Left renal cortex interstitium (tissue), 4 donors: ENCODE data around the gene THRB. TPM values are rescaled to one million over a fixed set of nuclear protein-coding genes. Genes with fewer than 3 reads are reported as not detected.
"Not testable (repeated sequence)": the region's sequence is repeated elsewhere in the genome, so short reads cannot be mapped to it uniquely, and the experiment has no call there.

ENCODE experiments used
- DNase-seq, 4 donors: peaks; one replicate each; pipeline ENCODE4 v3.0.0-alpha.2; 2013; ENCODE audit warnings: low read depth in 4 of 4, low spot score in 2 of 4, missing footprints in 1 of 4
- polyA plus RNA-seq, 4 donors: library from polyadenylated mRNA; unstranded; fragments of 120-200 nt; gene quantifications; one replicate each; pipeline ENCODE4 v1.2.1, GENCODE V29; 2013; ENCODE audit not compliant: insufficient read length in 4 of 4

THRB gene
- polyA plus RNA-seq, 4 donors = 20.3 to 28.7 (median 27.2) TPM

DNA sequence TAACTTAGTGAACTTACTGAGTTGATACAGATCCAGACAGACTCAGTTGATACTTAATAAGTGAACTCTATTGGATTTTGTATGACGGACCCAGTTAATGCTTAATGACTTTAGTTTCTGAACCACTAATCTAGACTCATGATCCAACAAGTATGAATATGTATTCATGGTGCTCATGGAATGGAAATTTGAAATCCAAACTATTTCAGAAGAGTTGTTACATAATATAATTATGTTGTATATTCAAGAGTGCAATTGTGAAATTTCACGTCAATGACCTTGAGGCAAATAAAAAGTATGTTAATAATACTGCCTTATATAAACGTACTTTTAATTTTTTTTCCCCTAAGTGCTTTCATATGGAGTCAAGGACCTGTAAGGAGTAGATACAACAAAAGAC, 78.8 kb downstream of the THRB start:
- no peak for DNase-seq

DNA sequence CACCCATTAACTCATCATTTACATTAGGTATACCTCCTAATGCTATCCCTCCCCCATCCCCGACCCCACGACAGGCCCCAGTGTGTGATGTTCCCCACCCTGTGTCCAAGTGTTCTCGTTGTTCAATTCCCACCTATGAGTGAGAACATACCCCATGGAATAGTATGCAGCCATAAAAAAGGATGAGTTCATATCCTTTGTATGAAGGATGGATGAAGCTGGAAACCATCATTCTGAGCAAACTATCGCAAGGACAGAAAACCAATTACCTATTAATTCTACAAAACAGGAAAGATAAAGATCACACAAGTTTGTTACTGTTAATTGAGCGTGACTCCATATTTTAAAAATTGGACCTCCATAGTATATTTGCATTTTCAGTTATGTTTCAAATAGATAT, 81.0 kb downstream of the THRB start:
- DNase-seq = not testable (repeated sequence)

- DNase-seq = no peak
Observed at GRCh38 chr3:24410860-24411259, 83.8 kb downstream of the THRB start.

GRCh38 chr3:24407980-24408680, 86.5 kb downstream of the THRB start:
- no peak for DNase-seq

- no peak for DNase-seq
Observed at GRCh38 chr3:24406900-24407299, 87.8 kb downstream of the THRB start.

- no peak for DNase-seq
Observed at GRCh38 chr3:24405057-24405456, 89.6 kb downstream of the THRB start.

DNA sequence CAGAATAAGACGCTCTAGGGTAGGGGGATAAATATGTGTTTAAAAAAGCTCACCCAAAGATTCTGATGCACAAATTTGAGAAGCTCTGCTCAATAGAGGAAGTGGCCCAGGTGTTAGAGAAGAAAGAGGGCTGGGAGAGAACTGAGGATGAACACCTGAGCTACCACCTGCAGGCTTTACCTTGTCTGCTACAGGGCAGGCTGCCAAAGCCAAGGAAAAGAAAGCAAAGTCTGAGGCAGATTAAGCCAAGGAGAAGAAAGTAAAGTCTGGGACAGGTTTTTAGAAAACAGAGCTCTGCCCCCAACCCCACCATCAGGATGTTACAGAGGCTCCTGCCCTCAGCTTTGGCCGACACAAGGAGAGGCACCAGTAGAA, 92.9 kb downstream of the THRB start:
- DNase-seq = no peak

DNA sequence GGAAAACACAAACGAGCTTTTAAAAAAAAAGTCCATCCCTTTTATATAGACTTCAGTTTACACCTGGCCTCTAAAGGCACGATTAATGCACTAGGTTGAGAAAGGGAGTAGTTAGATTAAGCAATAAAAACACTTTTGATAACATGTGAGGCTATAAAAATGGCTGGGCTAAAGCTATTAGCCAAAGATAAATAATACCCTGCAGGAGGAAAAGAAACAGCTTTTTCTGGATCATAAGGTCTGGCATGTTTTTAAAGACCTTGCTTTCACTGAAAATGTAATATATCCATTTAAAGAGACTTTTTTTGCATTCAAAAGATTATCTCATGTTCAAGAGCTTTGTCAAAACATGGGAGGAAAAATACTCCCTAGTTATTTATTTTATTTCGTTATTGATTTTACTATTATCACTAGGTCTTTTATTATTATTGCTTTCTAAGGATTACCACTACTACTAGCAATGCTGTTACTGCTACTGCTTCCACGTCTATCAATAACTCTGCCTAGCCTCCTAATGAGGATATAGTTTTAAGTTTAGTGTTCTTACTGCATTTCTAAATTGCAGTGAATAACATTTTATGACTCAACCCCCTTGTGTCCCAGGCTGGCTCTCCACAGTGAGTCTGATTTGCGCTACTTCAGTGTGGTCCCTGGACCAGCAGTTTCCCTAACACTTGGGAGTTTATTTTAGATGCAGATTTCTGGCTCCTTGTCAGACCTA, 93.4 kb downstream of the THRB start:
- no peak for DNase-seq

DNA sequence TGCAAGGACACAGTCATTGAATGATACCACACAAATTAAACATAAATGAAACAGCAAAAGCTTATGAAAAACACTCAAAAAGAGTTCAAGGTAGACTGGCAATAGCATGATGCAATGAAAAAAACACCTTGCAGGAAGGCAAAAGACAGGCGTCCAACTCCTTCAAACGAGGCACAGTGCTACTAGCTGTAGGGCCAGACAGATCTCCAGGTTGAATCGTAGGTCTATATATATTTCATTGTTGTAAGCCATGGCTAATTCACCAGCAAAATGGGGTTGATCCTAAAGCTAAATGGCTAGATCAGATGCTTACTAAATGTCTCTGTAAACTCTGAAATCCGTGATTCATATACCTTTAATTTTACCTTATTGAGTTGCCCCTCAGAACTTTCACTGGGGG, 94.2 kb downstream of the THRB start:
- DNase-seq = no peak

- no peak for DNase-seq
Observed at GRCh38 chr3:24400015-24400414, 94.6 kb downstream of the THRB start.

DNA sequence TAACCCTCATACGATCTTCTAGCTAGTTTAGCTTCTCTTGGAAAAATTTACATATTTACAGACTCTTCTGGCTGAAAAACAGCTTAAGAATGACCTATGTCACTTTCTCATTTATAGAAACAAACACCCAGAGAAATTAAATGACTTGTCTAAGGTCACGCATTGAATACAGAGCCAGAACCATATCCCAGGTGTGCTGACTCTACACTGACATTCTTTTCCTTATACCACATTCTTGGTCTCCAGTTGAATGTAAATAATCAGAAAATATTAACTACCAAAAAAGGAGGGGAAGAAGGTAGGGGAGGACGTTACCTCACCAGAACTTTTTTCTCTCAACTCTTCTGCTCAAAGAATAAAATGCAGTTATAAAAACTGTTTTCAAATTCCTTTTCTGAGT, 95.0 kb downstream of the THRB start:
- DNase-seq = no peak

DNA sequence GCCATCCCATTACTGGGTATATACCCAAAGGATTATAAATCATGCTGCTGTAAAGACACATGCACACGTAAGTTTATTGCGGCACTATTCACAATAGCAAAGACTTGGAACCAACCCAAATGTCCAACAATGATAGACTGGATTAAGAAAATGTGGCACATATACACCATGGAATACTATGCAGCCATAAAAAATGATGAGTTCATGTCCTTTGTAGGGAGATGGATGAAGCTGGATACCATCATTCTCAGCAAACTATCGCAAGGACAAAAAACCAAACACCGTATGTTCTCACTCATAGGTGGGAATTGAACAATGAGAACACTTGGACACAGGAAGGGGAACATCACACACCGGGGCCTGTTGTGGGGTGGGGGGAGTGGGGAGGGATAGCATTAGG, 95.9 kb downstream of the THRB start:
- DNase-seq = not testable (repeated sequence)

DNA sequence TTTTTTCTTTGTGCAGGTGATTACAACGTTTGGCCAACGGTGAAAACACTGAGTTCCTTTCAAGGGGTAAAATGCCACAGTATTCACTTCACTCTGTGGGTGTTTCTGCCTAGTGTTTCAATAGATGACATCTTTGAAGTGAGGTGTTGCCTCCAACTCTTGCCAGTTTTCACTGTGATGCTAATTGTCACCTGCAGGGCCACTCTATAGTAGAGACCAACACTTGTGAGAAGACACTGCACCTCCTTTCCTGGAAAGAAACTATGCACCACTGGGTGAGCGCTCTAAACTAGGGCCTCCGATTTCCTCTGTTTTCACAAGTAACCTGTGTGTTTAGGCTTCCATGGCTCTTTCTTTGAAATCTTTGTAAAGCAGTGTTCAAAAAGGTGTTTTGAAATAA, 98.3 kb downstream of the THRB start:
- no peak for DNase-seq

DNA sequence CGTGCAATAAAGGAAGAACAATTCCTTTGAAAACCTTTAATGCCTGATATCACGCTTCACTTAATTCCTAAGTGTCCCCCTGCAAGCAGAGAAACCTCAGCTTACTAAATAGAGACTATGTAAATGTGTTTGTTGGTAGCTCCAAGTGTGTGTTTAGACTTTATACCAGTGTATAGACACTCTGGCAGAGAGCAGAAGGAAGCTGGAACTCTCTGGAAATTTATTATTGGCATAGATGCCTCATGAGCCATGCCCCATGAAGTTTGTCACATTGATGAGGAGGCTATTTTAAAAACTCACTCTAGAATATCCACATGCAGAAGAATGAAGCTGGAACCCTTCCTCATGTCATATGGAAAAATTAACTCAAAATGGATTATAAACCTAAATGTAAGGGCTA, 99.9 kb downstream of the THRB start:
- no peak for DNase-seq

DNA sequence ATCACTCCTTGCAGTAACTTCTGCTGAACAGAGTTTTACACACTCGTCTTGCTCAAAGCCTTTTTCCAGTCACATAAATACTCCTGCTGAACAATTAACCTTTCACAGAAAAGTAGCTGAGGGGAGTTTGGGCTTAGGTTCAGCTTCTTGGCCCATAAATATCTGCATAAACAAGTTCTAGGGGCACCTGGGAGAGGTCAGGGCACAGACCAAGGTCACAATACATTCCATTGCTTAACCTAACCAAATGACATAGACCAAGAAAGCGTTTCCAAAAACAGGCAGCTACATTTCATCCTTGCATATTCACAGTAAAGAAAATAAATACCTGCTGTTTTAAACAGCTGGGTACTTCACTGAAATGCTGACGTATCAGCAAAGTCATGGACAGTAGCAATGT, 101.3 kb downstream of the THRB start:
- DNase-seq = no peak

GRCh38 chr3:24390169-24391130, 104.2 kb downstream of the THRB start:
- DNase-seq = no peak

- peak in 1 of 4 donors; percentile 55 for DNase-seq
Observed at GRCh38 chr3:24389108-24390090, 105.3 kb downstream of the THRB start.

DNA sequence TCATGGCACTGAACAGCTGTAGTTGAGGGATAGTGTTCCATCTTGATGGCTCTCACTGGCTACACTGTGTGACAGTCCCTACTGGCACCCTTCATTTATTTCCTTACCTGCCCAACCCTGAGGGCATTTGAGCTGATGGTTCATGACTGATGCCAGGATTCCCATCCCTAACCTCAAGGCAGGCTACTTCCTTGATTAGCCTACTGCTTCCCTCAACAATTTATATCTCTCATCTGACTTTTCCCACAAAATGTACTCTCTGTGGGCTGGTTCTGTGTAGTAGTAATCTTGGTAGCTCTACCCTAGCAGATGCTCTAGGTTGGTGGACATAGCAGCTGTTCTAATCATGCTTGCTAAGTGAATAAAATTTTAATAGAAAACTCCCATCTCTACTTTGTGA, 106.0 kb downstream of the THRB start:
- DNase-seq = no peak

- DNase-seq = no peak
Observed at GRCh38 chr3:24388159-24388558, 106.5 kb downstream of the THRB start.

- DNase-seq = no peak
Observed at GRCh38 chr3:24387493-24387892, 107.2 kb downstream of the THRB start.
